HG02973 (cell line): ENCODE data around the gene AOX1.
"Not testable (repeated sequence)": the region's sequence is repeated elsewhere in the genome, so short reads cannot be mapped to it uniquely, and the experiment has no call there.

ENCODE experiments used
- ATAC-seq: cut with Tn5 transposase; IDR thresholded peaks from one replicate; pipeline ENCODE4 v1.9.1; 2021; ENCODE audit warnings: moderate library complexity; ENCODE audit not compliant: unreplicated experiment

AOX1 gene

DNA sequence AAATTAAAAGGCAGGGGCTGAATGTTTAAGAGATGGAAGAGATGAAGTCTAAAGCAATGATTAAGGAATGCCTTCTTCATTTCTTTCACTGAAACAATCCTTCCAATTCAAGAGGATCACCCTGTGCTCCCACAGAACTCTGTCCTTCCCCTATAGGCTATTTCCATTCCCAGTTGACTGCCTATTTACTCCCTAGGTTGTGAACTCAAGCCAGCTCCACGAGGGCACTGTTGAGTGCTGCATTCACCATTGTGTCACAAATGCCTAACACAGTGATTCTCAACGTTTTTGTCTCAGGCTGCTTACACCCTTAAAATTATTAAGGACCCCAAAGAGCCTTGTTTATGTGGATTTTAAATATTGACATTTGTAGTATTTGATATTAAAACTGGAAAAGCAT is 112.4 kb downstream of the AOX1 start:
- ATAC-seq: no peak

DNA sequence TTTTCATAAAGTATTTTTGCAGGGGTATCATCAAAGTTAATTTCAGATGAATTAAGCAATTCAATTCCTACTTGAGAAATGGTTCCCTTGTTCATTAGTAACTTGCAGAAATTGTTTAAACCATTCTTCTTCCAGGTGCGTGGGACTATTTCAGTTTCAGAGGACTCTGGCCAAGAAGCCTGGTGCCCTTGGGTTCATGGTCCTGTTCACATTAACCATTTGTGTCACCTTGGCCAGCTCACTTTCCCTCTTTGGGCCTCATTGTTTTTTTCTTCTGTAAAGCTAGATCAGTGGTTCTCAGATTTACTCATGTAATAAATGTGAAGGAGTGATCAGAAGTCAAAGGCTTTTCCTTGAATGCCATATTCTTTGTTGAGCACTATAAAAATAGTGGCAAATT is 113.5 kb downstream of the AOX1 start:
- ATAC-seq: no peak

DNA sequence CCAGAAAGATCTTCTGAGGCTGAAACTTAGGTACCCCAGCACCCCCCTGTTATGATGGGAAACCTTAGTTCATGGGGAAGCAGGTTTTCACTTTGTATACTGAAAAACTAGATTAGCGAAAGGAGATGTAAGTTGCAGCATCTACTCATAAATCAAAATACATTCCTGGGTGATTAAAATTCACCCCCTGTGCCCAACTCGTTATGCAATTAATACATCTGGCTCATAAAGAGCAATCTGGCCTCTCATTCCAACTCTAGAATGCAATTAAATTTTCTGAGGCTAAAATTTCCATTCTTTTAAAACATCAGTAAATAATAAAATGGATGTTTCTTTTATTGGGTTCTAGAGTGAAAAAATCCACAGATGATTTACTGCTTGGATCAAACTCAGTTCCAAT is 115.0 kb downstream of the AOX1 start:
- no peak for ATAC-seq

DNA sequence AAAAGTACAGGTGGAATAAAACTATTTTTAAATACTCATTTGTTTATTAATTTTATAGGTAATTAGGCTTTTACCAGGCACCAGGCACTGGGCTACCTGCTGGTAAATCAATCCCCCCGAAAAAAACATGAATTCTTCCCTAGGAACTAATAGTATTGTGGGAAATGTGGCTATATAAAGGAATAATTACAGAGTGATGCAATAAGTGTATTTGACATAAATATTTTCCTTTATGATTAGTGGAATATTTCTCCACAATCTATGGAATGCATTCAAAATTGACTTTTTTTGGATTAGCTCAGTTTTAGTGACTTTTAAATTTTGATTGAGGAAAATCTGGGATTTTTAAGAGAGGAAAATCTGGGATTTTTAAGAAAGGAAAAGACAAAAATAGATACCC is 116.2 kb downstream of the AOX1 start:
- no peak for ATAC-seq

DNA sequence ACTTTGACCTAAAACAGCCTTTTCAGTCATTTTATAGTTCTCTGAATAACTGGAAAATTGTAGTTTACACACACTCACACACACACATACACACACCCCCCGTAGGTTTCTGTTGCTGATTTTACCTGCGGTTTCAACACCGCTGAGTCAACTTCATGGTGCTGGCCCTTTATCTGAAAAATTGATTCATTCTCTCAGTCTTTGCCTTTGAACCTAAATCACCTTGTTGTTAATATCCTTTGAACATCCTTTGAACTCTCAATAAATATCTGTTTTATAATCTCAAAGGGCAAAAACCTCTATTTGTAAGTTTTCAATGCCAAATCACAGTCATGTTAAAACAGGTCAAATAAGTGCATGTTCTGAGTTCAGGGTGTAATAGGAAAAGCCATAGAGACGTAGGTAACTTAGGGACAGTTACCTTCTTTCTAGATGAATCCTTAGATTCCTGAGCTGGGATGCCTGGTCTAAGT is 116.9 kb downstream of the AOX1 start:
- ATAC-seq: no peak

DNA sequence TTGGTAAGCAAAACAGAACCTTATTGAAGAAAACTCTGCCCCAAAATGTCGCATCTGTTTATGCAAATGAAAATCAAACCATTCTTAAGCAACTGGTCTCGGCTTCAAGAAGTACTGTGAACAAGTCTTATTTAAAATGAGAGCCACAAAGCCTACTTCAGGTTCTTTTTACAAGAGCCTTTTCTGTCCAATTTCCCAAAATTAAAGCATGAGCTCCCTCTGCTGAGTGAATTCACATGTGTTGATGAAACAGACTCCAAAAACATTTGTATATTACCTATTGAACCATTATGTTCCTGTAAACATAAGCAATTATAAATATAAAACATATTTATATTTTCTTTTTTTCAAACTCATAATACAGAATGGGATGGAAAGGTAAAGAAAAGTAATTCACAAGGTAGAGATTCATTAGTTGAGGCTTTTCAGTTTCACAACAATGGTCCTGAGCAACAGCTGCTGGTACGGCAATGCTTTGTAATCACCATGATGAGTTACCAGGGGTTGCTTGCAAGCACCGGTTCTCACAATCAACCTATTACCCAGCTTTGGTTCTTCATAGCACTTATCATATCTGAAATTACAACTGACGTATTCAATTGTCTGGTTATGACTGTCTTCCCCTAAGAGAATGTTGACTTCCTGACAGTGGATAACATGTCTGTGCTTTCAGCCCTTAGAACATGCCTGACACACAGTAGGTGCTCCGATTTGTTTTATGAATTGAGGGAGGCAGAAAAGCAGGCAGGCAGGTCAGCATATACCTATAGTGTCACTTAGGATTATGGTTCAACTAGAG is 117.5 kb downstream of the AOX1 start:
- no peak for ATAC-seq

DNA sequence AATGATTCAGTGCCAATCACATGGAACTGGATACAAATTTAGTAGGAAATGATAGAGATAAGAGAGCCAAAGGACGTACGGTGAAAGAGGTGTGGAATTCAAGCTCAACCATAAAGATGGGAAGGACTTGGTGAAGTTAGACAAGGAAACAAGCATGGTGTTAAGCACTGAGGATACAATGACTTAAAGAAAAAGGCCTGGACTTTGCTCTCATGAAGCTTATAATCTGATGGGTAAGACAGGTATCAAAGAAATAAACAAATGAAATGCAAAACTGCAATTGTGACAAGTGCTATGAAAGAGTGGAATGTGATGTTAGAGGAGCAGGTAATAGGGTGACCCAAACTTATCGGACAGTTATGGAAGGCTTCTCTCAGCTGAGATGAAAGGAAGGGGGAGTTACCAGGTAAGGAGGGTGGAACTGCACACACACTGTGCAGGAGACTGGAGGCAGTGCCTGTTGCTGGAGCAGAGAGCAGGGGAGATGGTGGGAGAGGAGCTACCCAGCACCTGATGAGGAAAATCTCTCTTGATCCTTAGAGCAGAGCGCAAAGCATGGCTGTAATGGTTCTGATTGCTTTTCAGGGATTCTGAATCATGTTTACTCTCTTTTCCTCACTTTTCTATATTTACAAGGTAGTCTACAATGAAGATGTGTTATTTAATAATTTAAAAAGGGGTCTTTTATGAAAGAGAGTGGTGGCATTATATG is 118.3 kb downstream of the AOX1 start:
- no peak for ATAC-seq

DNA sequence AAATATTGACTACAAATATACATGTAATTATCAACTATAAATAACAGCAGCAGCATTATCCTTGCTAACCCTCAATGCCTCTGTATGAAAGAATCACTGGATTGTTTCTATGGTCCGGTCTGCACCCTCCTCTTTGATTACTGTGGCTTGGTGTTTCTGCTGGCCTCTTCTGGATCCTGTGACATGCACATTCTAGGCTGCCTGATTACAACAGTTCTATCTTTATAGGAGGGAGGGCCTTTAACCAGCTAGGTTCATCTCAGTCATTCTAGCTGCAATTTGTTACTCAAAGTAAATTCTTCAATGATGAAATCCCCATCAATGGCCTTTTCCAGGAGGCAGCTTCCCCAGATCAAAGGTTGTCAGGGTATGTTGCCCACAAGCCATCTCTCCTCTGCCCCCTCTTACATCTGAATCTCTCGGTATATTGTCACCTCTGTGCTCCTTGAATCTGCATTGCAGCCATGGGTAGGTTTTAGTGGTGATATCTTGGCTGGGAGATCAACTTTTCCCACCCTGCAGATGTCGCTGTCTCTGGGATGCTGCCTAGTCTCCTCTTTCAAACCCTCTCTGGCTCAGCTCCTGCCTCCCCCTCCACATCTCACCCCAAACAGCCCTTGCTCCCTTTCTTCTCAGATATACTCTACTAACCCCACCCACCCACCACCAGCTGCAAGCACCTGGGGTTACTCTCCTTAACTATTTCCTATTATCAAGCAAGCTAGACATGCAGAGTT is 119.7 kb downstream of the AOX1 start:
- no peak for ATAC-seq

DNA sequence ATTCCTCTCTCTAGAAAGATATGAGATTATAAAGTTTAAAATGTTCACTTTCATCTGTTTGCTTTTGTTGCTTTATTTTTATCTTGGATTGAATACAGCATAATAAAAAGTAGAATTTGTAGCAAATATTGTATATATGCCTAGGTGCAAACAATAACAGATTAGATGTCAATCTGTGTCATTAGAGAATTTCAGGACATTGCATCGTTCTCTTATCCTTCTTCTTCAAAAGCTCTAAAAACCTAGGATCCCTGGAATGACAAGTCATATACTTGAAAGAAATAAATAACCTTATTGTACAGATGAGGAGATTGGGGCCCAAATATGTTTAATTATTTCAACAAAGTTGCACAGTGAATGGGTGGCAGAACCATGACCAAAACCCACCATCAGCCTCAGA is 123.1 kb downstream of the AOX1 start:
- ATAC-seq: no peak

DNA sequence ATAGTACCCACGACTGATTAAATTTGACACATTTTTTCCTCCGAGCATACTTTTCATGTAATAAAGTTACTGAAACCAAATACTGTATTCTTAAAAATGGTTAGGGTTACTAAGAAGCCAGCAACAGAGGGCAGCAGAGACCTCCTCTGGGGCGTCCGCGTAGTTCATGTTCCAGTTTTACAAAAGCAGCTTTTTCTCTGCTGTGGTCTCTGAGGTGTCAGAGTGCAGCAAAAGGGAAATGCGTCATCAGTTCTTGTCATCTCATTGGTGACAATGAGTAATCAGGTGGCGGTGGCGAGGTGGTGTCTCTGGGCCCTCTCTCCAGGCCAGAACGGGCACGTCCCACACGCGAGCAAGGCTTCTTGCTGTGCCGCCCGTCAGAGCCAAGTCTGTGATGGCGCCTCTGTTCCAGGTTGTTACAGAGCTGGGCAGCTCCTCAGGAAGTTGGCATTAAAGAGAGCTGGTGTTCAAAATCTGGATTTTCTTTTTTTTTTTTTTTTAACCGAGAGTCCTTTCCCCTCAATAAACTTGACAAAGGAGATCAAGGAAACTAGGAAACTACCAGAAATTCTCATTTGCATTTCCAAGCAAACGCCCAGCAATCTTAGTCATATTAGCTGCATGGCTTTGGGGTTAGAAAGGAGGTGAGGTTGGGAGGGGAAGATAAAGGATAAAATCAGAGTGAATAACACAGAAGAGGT is 127.3 kb downstream of the AOX1 start:
- ATAC-seq: peak; percentile 98

DNA sequence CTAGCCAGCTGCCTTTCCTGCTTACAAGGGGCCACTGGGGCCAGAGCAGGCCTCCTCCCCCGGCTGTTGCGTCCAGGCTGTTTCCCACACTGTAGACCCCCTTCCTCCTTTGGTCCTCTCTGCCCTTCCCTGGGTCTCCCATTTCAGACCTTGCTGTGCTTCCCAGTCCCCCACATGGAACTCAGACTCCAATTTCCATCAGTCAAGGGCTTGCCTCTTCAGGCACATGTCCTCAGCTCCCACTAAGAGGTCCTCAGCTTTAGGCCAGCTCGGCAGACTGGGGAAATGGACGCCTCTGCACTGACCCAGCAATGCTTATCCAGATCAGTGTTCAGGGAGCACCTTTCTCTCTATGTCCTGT is 127.9 kb downstream of the AOX1 start:
- ATAC-seq: no peak

DNA sequence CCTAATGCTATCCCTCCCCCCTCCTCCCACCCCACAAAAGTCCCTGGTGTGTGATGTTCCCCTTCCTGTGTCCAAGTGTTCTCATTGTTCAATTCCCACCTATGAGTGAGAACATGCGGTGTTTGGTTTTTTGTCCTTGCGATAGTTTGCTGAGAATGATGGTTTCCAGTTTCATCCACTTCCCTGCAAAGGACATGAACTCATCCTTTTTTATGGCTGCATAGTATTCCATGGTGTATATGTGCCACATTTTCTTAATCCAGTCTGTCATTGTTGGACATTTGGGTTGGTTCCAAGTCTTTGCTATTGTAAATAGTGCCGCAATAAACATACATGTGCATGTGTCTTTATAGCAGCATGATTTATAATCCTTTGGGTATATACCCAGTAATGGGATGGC is 129.2 kb downstream of the AOX1 start:
- not testable (repeated sequence) for ATAC-seq

DNA sequence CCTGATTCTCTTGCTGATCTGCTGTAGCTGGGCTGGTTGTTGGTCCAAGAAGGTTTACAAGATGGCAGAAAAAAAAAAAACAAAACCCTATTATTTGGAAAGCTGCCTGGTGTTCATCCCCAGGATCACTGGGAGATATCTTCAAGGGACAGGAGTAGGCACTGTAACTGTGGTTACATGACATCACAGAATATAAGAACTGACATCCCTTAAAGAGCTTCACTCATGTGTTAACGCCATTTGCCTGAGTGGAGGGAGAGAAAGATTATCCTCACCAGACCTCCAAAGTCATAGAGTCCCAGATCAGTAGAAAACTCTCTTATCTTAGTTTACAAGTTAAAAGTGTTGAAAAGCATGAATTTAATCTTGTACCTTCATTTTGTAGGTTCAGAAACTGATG is 130.6 kb downstream of the AOX1 start:
- no peak for ATAC-seq
